ENCODE measurements around the gene TDRD7.

DNA sequence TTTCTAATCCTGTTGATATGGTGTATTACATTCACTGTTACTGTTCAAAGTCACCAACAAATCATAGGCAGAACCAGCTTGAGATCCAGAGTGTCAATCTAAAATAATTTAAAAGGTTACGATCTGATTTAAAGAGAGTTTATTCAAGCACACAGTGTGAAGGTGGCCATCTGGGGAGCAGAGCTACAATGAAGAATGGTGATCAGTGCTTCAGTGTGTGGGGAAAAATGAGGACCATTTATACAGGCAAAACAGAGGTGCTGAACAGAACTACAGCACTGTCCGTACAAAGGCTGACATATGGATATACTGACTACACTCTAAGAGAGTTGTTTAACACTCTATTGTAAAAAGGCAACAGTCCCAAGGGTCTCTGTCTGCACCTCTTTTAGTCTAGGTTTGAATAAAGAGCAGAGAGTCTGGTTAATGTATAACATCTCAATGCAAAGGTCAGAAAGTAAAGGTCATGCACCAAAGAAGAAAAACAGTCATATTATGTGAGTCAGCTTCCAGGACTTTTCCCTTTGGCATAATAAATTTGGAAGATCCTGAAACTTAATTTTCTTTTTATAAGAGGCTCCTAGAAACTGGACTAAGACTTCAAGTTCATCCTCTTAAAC, 29.7 kb upstream of the TDRD7 start:
- TF ChIP-seq CTCF (IDR thresholded peaks at IDR 0.05; ENCODE audit: insufficient read depth, low read depth, low read length), result no peak
- TF ChIP-seq EZH2 (IDR thresholded peaks at IDR 0.05; ENCODE audit: insufficient read depth, low read length), result no peak
